ENCODE data around the gene SCFD2.

SCFD2 gene

DNA sequence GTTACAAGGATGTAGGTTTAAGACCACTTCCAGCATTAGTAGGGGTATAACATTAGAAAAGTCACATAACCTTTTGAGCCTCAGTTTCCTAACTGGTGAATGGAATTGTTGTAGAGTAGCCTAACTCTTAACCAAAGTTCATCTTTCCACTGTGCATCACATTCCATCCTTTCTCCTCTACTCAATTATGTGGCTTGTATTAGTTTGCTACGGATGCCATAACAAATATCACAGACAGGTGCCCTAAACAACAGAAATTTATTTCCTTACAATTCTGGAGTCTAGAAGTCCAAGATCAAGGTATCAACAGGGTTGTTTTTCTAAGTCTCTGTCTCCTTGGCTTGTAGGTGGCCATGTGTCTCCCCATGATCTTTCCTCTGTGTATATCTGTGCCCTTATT, 271.8 kb downstream of the SCFD2 start:
- no peak overlapping the region for H3K4me3 Mint-ChIP-seq
- H3K27me3 Mint-ChIP-seq (ENCODE audit: low read depth) = no peaks in the 10 kb centered on the region
- H3K4me1 Mint-ChIP-seq (ENCODE audit: low read depth) = no peaks in the 10 kb centered on the region
- no peak for DNase-seq (ENCODE audit: low spot score)
- H3K9me3 Mint-ChIP-seq = peaks cover 23% of the 10 kb centered on the region
- H3K27ac Mint-ChIP-seq = no peak overlapping the region
- no peaks in the 10 kb centered on the region for H3K36me3 Mint-ChIP-seq (ENCODE audit: low read depth)

DNA sequence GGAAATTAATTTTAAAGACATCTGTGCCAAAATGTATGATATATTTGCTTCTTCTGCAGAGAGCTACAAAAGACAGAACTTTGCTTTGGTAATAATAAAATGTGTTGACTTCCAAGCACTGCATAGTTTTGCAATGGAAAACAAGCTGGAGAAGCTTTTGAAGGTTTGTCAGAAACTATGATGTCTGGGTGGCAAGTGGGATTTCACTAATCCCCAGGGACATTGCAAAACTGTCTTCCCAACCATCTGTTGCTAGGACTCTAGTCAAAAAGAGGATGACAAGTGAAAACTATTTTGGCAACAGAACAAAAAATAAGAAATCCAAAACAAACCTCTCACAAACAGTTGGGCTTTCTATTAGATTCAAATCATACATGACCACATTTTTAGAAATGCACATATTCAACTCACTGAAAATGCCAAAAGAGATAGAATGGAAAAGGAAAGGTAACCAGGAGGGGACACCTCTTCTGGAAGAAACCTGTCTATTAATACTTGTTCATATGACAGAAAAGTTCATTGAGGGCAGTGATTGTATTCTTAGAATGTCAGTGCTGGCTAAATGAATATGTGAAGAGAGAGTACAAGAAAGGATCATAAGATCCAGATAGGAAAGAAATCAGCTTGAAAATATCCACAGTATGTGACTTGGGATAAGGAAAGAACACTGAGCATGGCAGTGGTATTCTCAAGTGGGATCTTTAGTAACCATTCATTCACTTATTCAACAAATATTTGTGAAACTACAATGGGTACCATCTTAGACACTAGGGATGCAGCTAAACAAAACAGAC, 275.7 kb downstream of the SCFD2 start:
- Mint-ChIP-seq H3K9me3 (peaks cover 27% of the 10 kb centered on the region), H3K4me1 (ENCODE audit: low read depth) (no peaks in the 10 kb centered on the region), H3K27me3 (ENCODE audit: low read depth) (no peaks in the 10 kb centered on the region), H3K27ac (no peak overlapping the region), H3K36me3 (ENCODE audit: low read depth) (no peaks in the 10 kb centered on the region), H3K4me3 (no peak overlapping the region)
- no peak for DNase-seq (ENCODE audit: low spot score)

GRCh38 chr4:53088152-53088551, 277.7 kb downstream of the SCFD2 start:
- no peak for DNase-seq (ENCODE audit: low spot score)
- H3K27me3 Mint-ChIP-seq (ENCODE audit: low read depth) = no peaks in the 10 kb centered on the region
- no peaks in the 10 kb centered on the region for H3K4me1 Mint-ChIP-seq (ENCODE audit: low read depth)
- no peak overlapping the region for H3K27ac Mint-ChIP-seq
- H3K4me3 Mint-ChIP-seq = no peak overlapping the region
- peaks cover 4% of the 10 kb centered on the region for H3K36me3 Mint-ChIP-seq (ENCODE audit: low read depth)
- peaks cover 36% of the 10 kb centered on the region for H3K9me3 Mint-ChIP-seq

DNA sequence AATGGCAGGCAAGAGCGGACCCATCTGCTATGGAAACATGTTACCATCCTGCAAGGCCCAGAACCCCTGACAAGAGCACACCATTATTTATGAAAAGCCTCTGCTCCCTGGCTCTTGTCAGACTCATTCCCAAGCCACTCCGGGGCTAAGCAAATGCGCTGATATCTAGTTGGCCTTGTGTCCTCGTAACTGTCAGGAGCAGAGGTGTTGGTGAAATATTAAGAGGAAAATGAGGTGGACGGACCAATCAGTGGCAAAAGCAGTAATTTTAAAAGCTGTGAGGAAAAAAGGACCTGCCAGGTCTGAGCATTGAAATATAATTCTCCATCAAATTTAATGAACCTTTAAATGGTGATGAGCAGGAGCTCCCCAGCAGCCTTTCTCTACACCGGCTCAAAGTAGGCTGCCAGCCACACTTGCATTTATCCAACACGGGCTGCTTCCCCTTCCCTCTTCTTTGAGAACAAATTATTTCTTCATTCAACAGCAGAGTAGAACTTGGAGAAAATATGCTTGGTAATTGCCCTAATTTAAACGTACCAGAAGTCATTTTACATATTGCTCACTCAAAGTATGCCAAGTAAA, 289.4 kb downstream of the SCFD2 start:
- DNase-seq (ENCODE audit: low spot score) = no peak
- Mint-ChIP-seq H3K9me3 (no peaks in the 10 kb centered on the region), H3K27ac (no peak overlapping the region), H3K36me3 (ENCODE audit: low read depth) (no peaks in the 10 kb centered on the region), H3K4me1 (ENCODE audit: low read depth) (peaks cover 12% of the 10 kb centered on the region), H3K27me3 (ENCODE audit: low read depth) (no peaks in the 10 kb centered on the region), H3K4me3 (no peak overlapping the region)

DNA sequence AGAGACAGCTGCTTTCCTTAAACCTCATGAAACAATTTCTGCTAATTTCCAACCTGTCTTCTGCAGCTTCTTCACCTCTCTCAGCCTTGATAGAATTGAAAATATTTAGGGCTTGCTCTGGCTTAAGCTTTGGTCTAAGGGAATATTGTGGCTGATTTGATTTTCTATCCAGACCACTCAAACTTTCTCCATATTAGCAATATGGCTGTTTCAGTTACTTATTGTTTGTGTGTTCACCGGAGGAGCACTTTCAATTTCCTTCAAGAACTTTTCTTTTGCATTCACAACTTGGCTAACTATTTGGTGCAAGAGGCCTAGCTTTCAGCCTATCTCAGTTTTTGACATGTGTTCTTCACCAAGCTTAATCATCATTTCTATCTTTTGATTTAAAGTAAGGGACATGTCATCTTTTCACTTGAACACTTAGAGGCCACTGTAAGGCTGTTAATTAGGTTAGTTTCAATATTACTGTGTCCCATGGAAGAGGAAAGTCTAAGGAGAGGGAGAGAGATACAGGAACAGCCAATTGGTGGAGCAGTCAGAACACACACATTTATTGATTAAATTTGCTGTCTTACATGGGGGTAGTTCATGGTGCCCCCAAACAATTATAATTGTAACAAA, 290.6 kb downstream of the SCFD2 start:
- H3K27ac Mint-ChIP-seq = peak overlapping the region; percentile 13

GRCh38 chr4:53068755-53069330, 297.0 kb downstream of the SCFD2 start:
- no peaks in the 10 kb centered on the region for H3K27me3 Mint-ChIP-seq (ENCODE audit: low read depth)
- no peak for DNase-seq (ENCODE audit: low spot score)
- H3K27ac Mint-ChIP-seq = no peak overlapping the region
- H3K4me1 Mint-ChIP-seq (ENCODE audit: low read depth) = no peaks in the 10 kb centered on the region
- H3K36me3 Mint-ChIP-seq (ENCODE audit: low read depth) = peaks cover 8% of the 10 kb centered on the region
- H3K4me3 Mint-ChIP-seq = no peak overlapping the region
- peaks cover 22% of the 10 kb centered on the region for H3K9me3 Mint-ChIP-seq

More for the DNA sequence above, 290.6 kb downstream of the SCFD2 start:
- DNase-seq (ENCODE audit: low spot score) = no peak
- Mint-ChIP-seq H3K36me3 (ENCODE audit: low read depth) (no peaks in the 10 kb centered on the region), H3K4me3 (peak overlapping the region; percentile 41), H3K4me1 (ENCODE audit: low read depth) (peaks cover 12% of the 10 kb centered on the region), H3K27me3 (ENCODE audit: low read depth) (no peaks in the 10 kb centered on the region), H3K9me3 (no peaks in the 10 kb centered on the region)

GRCh38 chr4:53067125-53067802, 298.6 kb downstream of the SCFD2 start:
- Mint-ChIP-seq H3K36me3 (ENCODE audit: low read depth) (peaks cover 8% of the 10 kb centered on the region), H3K4me1 (ENCODE audit: low read depth) (no peaks in the 10 kb centered on the region), H3K9me3 (peaks cover 22% of the 10 kb centered on the region), H3K27me3 (ENCODE audit: low read depth) (no peaks in the 10 kb centered on the region), H3K27ac (no peak overlapping the region), H3K4me3 (no peak overlapping the region)
- DNase-seq (ENCODE audit: low spot score) = no peak

DNA sequence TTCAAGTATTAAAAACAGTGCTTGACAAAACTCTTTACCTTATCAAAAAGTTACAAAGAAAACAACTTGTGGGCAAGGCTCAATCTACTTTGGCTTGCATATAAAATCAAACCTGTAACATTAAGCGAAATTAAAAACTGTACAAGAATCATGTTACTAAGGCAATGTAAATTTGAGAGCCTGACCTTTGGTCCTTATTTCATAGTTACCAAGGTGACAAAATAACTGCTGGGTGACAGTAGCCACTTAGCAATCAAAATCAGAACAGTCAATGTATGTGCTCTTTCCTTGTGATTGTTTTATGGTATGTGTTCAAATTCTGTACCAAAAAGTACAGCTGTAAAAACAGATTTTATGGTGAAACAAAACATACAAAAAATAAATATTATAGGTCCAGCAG, 299.7 kb downstream of the SCFD2 start:
- H3K27me3 Mint-ChIP-seq (ENCODE audit: low read depth) = no peaks in the 10 kb centered on the region
- no peak overlapping the region for H3K27ac Mint-ChIP-seq
- H3K9me3 Mint-ChIP-seq = peaks cover 22% of the 10 kb centered on the region
- peaks cover 8% of the 10 kb centered on the region for H3K36me3 Mint-ChIP-seq (ENCODE audit: low read depth)
- H3K4me1 Mint-ChIP-seq (ENCODE audit: low read depth) = no peaks in the 10 kb centered on the region
- H3K4me3 Mint-ChIP-seq = no peak overlapping the region
- DNase-seq (ENCODE audit: low spot score) = no peak

- Mint-ChIP-seq H3K9me3 (peaks cover 22% of the 10 kb centered on the region), H3K27ac (no peak overlapping the region), H3K4me3 (no peak overlapping the region), H3K4me1 (ENCODE audit: low read depth) (no peaks in the 10 kb centered on the region), H3K36me3 (ENCODE audit: low read depth) (peaks cover 8% of the 10 kb centered on the region), H3K27me3 (ENCODE audit: low read depth) (no peaks in the 10 kb centered on the region)
- no peak for DNase-seq (ENCODE audit: low spot score)
Measured at GRCh38 chr4:53064609-53065008, 301.3 kb downstream of the SCFD2 start.

DNA sequence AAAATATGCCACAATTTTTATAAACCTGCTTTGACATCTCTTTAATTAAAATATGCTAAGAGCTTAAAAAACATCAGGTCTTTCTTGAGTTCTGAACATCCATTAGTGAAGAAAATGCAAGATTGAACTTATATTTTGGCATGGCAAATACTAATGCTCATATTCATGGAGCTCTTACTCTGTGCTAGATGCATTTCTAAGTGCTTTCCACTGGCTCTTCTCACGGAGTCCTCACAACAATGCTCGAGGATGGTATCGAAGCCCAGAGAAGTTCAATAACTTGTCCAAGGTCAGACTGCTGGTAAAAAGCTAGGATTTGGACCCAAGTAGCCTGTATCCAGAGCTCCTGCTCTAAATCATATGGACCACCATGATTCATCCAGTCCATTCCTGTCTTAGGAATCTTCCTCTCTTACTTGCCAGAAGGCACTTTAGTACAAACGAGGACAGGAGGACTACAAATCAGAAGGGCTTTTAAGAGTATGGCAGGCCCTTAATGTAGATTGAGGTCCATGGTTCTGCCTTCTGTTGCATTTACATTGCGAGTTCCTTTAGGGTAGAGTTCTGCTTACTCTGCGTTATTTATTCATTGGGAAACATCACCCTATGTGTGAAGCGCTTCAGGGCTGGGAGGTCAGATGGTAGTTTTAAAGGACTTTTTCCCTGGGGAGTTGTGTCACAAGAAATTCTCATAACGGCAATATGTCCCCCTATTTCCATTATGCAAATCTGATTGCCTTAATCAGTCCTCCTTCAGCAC, 304.6 kb downstream of the SCFD2 start:
- Mint-ChIP-seq H3K4me3 (no peak overlapping the region), H3K27ac (no peak overlapping the region), H3K9me3 (no peaks in the 10 kb centered on the region), H3K4me1 (ENCODE audit: low read depth) (no peaks in the 10 kb centered on the region), H3K27me3 (ENCODE audit: low read depth) (no peaks in the 10 kb centered on the region), H3K36me3 (ENCODE audit: low read depth) (peaks cover 2% of the 10 kb centered on the region)
- DNase-seq (ENCODE audit: low spot score) = no peak

GRCh38 chr4:53060278-53060677, 305.6 kb downstream of the SCFD2 start:
- Mint-ChIP-seq H3K27me3 (ENCODE audit: low read depth) (no peaks in the 10 kb centered on the region), H3K4me3 (no peak overlapping the region), H3K27ac (no peak overlapping the region), H3K36me3 (ENCODE audit: low read depth) (peaks cover 2% of the 10 kb centered on the region), H3K4me1 (ENCODE audit: low read depth) (no peaks in the 10 kb centered on the region), H3K9me3 (no peaks in the 10 kb centered on the region)
- DNase-seq (ENCODE audit: low spot score) = no peak

DNA sequence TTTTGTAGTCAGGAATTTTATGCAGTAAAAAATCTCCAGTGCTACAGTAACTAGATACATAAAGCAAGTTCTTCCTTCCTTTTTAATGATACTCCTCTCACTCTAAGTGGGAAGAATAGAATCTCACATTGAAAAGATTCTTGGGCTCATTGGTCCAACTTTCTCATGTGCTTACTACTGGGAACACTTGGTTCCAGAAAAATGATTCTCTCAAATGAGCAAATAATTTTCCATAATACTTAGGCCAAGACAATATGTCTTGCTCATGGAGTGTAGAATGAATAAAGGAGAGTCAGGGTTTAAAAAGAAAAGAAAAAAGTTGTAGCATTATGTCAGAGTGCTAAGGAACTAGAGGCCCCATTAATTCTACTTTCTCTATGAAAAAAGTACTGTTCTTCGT, 306.0 kb downstream of the SCFD2 start:
- Mint-ChIP-seq H3K4me3 (no peak overlapping the region), H3K27me3 (ENCODE audit: low read depth) (no peaks in the 10 kb centered on the region), H3K9me3 (no peaks in the 10 kb centered on the region), H3K27ac (no peak overlapping the region), H3K4me1 (ENCODE audit: low read depth) (no peaks in the 10 kb centered on the region), H3K36me3 (ENCODE audit: low read depth) (peaks cover 2% of the 10 kb centered on the region)
- DNase-seq (ENCODE audit: low spot score) = no peak

DNA sequence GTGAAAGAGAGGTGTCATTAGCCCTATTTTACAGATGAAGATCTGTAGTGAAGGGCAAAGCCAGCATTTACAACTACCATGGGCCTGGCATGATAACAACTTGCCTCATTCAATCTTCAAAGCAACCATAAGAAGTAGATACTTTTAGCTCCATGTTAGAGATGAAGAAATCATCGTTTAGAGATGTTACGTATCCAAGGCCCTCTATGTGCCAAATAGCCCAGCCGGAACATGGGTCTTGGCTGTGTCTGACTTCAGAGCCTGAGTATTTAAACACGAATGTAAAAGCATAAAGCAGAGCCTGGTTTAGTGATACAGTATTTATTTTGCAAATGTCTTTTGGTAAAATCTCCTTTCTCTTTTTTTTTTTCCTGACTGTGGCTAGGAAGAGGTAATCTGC, 306.6 kb downstream of the SCFD2 start:
- Mint-ChIP-seq H3K4me3 (no peak overlapping the region), H3K4me1 (ENCODE audit: low read depth) (no peaks in the 10 kb centered on the region), H3K9me3 (no peaks in the 10 kb centered on the region), H3K27ac (no peak overlapping the region), H3K36me3 (ENCODE audit: low read depth) (peaks cover 2% of the 10 kb centered on the region), H3K27me3 (ENCODE audit: low read depth) (no peaks in the 10 kb centered on the region)
- DNase-seq (ENCODE audit: low spot score) = no peak
